Measurements from ENCODE around the gene FAM135A. TPM values are rescaled to one million over a fixed set of nuclear protein-coding genes. Genes with fewer than 3 reads are reported as not detected.

Gene FAM135A
- total RNA-seq, 1 donor from 2014 or later: 19.8 TPM

GRCh38 chr6:70391492-70391891 is 21.8 kb upstream of the FAM135A start:
- TF ChIP-seq CTCF (IDR thresholded peaks at IDR 0.05; ENCODE audit: insufficient read depth, low read length, poor library complexity, severe bottlenecking): no peak
- Histone ChIP-seq H3K36me3 (ENCODE audit: control insufficient read depth, insufficient read depth, low read length) (no peaks in the 10 kb centered on the region), H3K4me3 (ENCODE audit: low read depth, low read length) (no peak overlapping the region), H3K27me3 (ENCODE audit: control insufficient read depth, insufficient read depth, low read length) (no peaks in the 10 kb centered on the region)
- no peak for DNase-seq (ENCODE audit: low read depth)

DNA sequence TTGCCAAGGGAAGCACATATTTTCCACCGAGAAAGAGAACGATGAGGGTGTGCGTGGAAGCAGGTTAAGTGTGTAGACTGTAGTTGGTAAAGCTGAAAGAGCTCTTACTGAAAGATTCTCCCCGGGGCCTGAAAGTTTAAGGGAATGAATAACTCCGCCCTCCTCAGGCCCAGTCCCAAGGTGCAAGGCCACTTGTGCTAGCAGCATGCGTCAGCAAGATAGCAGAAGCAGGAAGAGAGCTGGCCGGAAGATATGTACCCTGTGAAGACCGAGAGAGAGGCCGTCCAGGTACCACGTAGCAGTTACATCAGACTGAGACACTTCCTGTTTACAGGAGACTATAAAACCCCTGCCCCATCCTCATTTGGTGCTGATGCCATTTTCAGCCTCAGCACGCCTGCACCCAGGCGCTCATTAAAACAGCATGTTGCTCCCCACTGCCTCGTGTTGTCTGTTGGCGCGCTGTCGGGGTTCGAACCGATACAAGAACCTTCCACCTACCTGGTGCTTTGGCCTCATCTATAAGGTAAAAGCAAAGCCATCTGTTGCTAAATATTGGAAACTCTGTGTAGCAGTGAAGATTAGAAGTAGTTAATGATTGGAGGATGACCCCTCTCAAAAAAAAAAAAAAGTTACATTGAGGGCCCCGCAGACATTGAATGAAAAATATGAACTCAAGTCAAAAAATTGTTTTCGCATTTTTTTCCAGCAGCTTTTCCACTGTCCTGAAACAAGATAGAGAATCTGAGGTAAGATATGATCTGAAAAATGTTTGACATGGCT is 18.6 kb upstream of the FAM135A start:
- Histone ChIP-seq H3K27me3 (ENCODE audit: control insufficient read depth, insufficient read depth, low read length) (no peaks in the 10 kb centered on the region), H3K36me3 (ENCODE audit: control insufficient read depth, insufficient read depth, low read length) (no peaks in the 10 kb centered on the region), H3K4me3 (ENCODE audit: low read depth, low read length) (no peak overlapping the region)
- no peak for DNase-seq (ENCODE audit: low read depth)
- TF ChIP-seq CTCF (IDR thresholded peaks at IDR 0.05; ENCODE audit: insufficient read depth, low read length, poor library complexity, severe bottlenecking): no peak

- H3K36me3 ChIP-seq (ENCODE audit: control insufficient read depth, insufficient read depth, low read length): no peaks in the 10 kb centered on the region
- no peaks in the 10 kb centered on the region for H3K27me3 ChIP-seq (ENCODE audit: control insufficient read depth, insufficient read depth, low read length)
- no peak for TF ChIP-seq CTCF (IDR thresholded peaks at IDR 0.05; ENCODE audit: insufficient read depth, low read length, poor library complexity, severe bottlenecking)
- DNase-seq (ENCODE audit: low read depth): no peak
- H3K4me3 ChIP-seq (ENCODE audit: low read depth, low read length): no peak overlapping the region
Observed at GRCh38 chr6:70395301-70395672, 18.0 kb upstream of the FAM135A start.

DNA sequence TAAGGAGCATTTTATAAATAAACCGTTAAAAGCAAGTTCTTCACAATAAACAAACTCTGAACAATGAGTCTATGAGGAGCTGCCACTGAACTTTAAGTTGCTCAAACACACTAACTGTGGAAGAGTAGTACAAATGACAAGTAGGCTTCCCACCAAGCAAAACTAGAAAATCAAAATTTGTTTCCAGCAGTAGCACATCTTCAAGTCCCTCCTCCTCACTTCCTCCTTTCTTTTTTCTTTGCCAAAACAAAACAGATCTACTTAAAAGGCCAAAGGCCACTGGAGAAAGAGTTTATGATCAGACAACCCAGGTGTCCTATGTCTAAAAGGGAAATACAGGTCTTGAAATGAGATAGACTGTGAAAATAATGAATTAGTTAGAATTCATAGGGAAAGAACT is 17.1 kb upstream of the FAM135A start:
- TF ChIP-seq CTCF (IDR thresholded peaks at IDR 0.05; ENCODE audit: insufficient read depth, low read length, poor library complexity, severe bottlenecking): no peak
- no peaks in the 10 kb centered on the region for H3K27me3 ChIP-seq (ENCODE audit: control insufficient read depth, insufficient read depth, low read length)
- DNase-seq (ENCODE audit: low read depth): no peak
- no peaks in the 10 kb centered on the region for H3K36me3 ChIP-seq (ENCODE audit: control insufficient read depth, insufficient read depth, low read length)
- H3K4me3 ChIP-seq (ENCODE audit: low read depth, low read length): no peak overlapping the region

GRCh38 chr6:70396796-70397729 is 16.2 kb upstream of the FAM135A start:
- H3K4me3 ChIP-seq (ENCODE audit: low read depth, low read length): no peak overlapping the region
- TF ChIP-seq CTCF (IDR thresholded peaks at IDR 0.05; ENCODE audit: insufficient read depth, low read length, poor library complexity, severe bottlenecking): no peak
- no peaks in the 10 kb centered on the region for H3K27me3 ChIP-seq (ENCODE audit: control insufficient read depth, insufficient read depth, low read length)
- DNase-seq (ENCODE audit: low read depth): no peak
- H3K36me3 ChIP-seq (ENCODE audit: control insufficient read depth, insufficient read depth, low read length): no peaks in the 10 kb centered on the region

Measured in kidney epithelial cell (primary cell).